ENCODE measurements around the gene CLGN. TPM values are rescaled to one million over a fixed set of nuclear protein-coding genes. Genes with fewer than 3 reads are reported as not detected.

CLGN gene
- total and polyA plus RNA-seq, 12 donors: 0.29 to 9.0 (median 1.8) TPM; not detected in 1

DNA sequence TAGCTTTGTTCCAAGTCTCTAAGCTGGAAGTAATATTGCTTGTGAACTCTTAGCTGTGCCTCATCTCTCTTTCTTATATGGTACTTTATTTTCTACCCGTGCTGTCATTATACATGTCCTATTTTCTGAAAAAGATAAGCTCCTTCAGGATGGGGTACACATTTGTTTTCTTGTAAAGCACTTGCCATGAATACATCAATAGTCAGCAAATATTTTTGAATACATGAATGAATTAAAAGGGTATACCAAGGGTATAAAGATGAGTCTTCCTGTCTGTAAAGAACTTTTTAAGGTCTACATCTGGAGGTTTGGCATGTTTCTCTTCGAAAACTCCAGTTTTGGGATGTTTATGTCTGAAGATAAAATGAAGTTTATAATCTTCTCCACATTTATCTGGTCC, 27.3 kb downstream of the CLGN start:
- no peaks in the 10 kb centered on the region for H3K36me3 ChIP-seq (replicated peaks in 1 of 2)
- WGBS, 4 donors: 71 to 82% (median 75%) methylated on average over 2 of the region's 2 CpGs
- H3K4me1 ChIP-seq (replicated peaks in 1 of 2): no peaks in the 10 kb centered on the region
- TF ChIP-seq, protein P1, sequence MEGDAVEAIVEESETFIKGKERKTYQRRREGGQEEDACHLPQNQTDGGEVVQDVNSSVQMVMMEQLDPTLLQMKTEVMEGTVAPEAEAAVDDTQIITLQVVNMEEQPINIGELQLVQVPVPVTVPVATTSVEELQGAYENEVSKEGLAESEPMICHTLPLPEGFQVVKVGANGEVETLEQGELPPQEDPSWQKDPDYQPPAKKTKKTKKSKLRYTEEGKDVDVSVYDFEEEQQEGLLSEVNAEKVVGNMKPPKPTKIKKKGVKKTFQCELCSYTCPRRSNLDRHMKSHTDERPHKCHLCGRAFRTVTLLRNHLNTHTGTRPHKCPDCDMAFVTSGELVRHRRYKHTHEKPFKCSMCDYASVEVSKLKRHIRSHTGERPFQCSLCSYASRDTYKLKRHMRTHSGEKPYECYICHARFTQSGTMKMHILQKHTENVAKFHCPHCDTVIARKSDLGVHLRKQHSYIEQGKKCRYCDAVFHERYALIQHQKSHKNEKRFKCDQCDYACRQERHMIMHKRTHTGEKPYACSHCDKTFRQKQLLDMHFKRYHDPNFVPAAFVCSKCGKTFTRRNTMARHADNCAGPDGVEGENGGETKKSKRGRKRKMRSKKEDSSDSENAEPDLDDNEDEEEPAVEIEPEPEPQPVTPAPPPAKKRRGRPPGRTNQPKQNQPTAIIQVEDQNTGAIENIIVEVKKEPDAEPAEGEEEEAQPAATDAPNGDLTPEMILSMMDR (IDR thresholded peaks at IDR 0.05): no peak
- TF ChIP-seq POLR2A (IDR thresholded peaks at IDR 0.05): no peak
- H3K9me3 ChIP-seq (replicated peaks in 1 of 3): no peaks in the 10 kb centered on the region
- DNase-seq: no peak
- no peak overlapping the region for H3K27ac ChIP-seq
- H3K27me3 ChIP-seq: no peaks in the 10 kb centered on the region
- H3K4me3 ChIP-seq: no peak overlapping the region
- intact Hi-C loops (cut with DNase I): no loop called here

DNA sequence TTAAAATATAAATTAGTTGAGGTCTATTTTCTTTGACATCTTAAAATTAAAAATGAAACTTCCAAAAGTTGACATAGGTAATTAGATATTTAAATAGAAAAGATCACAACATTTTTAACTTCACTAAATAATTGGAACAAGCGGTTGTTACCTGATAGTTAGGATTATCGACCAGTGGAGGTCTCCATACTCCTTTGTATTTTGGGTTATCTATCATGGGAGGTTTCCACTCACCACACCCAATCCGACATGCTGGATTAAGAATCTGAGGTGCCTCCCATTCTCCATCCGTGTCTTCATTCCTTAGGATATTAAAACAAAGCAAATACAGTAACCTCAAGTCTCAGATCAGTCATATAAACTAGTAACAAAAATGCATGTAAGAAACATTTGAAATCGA, 31.8 kb downstream of the CLGN start:
- H3K27ac ChIP-seq: no peak overlapping the region
- H3K36me3 ChIP-seq (replicated peaks in 1 of 2): no peaks in the 10 kb centered on the region
- TF ChIP-seq POLR2A (IDR thresholded peaks at IDR 0.05): no peak
- TF ChIP-seq, protein P1 (IDR thresholded peaks at IDR 0.05): no peak
- H3K9me3 ChIP-seq (replicated peaks in 1 of 3): no peaks in the 10 kb centered on the region
- no peaks in the 10 kb centered on the region for H3K27me3 ChIP-seq
- H3K4me3 ChIP-seq: no peak overlapping the region
- 70 to 81% (median 77%) methylated on average over 5 of the region's 5 CpGs for whole genome bisulfite sequencing, 4 donors
- DNase-seq: no peak
- no peaks in the 10 kb centered on the region for H3K4me1 ChIP-seq (replicated peaks in 1 of 2)
- intact Hi-C loops (cut with DNase I): no loop called here

GRCh38 chr4:140388015-140388414, 39.4 kb downstream of the CLGN start:
- no peaks in the 10 kb centered on the region for H3K9me3 ChIP-seq (replicated peaks in 1 of 3)
- H3K4me3 ChIP-seq: no peak overlapping the region
- 76 to 93% (median 86%) methylated on average over 1 of the region's 1 CpG for WGBS, 4 donors
- H3K27me3 ChIP-seq: no peaks in the 10 kb centered on the region
- TF ChIP-seq, protein P1 (IDR thresholded peaks at IDR 0.05): no peak
- no peak for TF ChIP-seq POLR2A (IDR thresholded peaks at IDR 0.05)
- no peak for DNase-seq
- no peaks in the 10 kb centered on the region for H3K36me3 ChIP-seq (replicated peaks in 1 of 2)
- no peaks in the 10 kb centered on the region for H3K4me1 ChIP-seq (replicated peaks in 1 of 2)
- intact Hi-C loops (cut with DNase I): no loop called here
- no peak overlapping the region for H3K27ac ChIP-seq

DNA sequence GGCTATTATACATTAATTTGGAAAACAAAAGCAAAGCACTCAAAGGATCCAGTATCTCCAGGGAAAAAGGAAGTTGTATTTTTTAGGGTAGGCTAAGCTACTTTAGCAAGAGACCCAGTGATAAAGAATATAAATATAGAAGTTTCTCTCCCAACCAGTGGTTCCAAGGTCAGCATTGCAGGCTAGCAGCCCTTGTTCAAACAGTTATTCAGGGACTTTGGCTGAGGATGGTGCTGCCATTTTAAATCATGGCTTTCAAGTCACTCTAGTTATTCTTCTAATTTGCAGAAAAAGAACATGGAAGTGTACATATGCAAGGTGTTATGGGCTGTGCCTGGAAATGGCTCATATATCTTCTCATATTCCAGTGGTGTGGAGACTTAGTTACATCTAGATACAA, 44.7 kb downstream of the CLGN start:
- Histone ChIP-seq H3K4me1 (replicated peaks in 1 of 2) (no peaks in the 10 kb centered on the region), H3K9me3 (replicated peaks in 1 of 3) (no peaks in the 10 kb centered on the region), H3K27ac (no peak overlapping the region), H3K27me3 (no peaks in the 10 kb centered on the region), H3K4me3 (no peak overlapping the region), H3K36me3 (replicated peaks in 1 of 2) (no peaks in the 10 kb centered on the region)
- intact Hi-C loops (cut with DNase I): no loop called here
- TF ChIP-seq, protein P1 (IDR thresholded peaks at IDR 0.05): no peak
- TF ChIP-seq POLR2A (IDR thresholded peaks at IDR 0.05): no peak
- DNase-seq: no peak

Measured in adrenal gland (tissue), 12 donors.